GOT3 (cell line): ENCODE results near the gene HIPK3.
"Not testable (repeated sequence)": the region's sequence is repeated elsewhere in the genome, so short reads cannot be mapped to it uniquely, and the experiment has no call there.

ENCODE experiments used
- DNase-seq: peaks from one replicate; lab custom pipeline; 2025; ENCODE audit warnings: mixed read lengths; lab: John Stamatoyannopoulos, UW

The HIPK3 gene

GRCh38 chr11:33259869-33260268 is 2.7 kb downstream of the HIPK3 start:
- no peak for DNase-seq

- not testable (repeated sequence) for DNase-seq
Observed at GRCh38 chr11:33261350-33261749, 4.2 kb downstream of the HIPK3 start.

GRCh38 chr11:33262011-33262645 is 4.9 kb downstream of the HIPK3 start:
- DNase-seq: no peak

DNA sequence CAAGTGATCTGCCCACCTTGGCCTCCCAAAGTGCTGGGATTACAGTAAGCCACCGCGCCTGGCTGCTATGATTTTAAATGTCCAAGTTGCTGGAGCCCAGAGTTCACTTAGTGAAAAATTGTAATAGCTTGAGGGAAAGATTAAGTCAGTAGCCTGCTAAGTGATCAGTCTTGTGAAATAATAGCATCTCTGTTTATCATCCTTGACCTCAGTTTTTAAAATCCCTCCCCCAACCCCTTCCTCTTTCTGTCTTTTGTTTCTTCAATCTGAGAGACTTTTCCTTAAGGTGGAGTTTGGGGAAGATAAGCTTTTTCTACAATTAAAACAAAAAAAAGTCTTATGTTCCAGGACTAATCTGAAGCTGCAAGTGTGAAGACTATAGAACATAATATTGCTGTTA is 6.4 kb downstream of the HIPK3 start:
- DNase-seq: no peak

- DNase-seq: no peak
Observed at GRCh38 chr11:33264926-33265325, 7.7 kb downstream of the HIPK3 start.

DNA sequence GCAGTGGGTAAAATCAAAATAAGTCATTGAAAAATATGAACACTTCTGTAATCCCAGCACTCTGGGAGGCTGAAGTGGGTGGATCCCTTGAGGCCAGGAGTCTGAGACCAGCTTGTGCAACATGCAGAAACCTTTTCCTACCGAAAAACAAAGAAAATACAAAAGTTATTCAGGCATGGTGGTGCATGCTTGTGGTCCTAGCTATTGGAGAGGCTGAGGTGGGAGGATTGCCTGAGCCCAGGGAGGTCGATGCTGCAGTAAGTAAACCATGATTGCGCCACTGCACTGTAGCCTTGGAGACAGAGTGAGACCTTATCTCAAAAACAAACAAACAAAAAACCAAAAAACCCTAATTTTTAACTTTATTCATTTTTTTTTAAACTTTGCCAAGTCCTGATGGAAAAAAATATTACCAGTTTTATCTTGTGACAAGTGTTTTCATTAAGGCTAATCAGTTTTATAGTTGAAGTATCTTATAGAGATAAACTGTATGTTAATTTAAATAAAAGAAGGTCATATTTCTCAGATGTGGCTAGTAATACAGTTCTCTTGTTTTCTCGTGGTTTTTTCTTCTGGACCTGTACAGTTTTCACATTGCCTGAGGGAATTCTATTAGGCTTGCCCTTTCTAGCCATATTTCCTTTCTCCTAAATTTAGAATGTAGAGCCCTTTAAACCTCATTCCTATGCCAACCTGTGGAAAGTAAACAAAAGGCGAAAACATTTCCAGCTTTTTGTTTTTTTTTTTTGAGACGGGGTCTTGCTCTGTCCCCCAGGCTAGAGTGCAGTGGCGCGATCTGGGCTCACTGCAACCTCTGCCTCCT is 9.4 kb downstream of the HIPK3 start:
- DNase-seq: no peak

- no peak for DNase-seq
Observed at GRCh38 chr11:33268945-33269540, 11.9 kb downstream of the HIPK3 start.

GRCh38 chr11:33269822-33270221 is 12.6 kb downstream of the HIPK3 start:
- DNase-seq: no peak

- DNase-seq: no peak
Observed at GRCh38 chr11:33271059-33271458, 13.9 kb downstream of the HIPK3 start.

DNA sequence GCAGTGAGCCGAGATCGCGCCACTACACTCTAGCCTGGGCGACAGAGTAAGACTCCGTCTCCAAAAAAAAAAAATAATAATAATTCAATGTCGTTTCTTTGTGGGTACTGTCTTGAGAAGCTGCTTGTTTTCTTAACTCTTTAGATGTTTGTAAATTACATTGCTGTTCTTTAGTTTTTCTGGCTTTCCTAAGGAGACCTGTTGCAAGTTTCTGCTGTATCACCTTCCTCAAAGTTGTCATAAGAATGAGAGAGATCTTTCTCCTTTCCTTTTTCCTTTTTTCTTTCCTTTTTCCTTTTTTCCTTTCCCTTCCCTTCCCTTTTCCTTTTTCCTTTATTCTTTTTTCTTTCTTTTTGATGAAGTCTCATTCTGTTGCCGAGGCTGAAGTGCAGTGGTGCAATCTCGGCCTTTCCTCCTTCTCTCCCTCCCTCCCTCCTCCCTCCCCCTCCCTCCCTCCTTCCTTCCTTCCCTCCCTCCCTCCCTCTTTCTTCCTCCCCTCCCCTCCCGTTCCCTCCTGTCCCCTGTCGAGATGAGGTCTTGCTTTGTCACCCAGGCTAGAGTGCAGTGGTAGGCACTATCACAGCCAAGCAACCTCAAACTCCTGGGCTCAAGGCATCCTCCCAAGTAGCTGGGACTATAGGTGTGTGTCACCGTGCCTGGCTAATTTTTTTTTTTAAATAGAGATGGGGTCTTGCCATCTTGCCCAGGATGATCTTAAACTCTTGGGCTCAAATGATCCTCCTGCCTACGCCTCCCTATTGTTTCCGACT is 15.3 kb downstream of the HIPK3 start:
- DNase-seq: no peak

GRCh38 chr11:33273656-33274055 is 16.5 kb downstream of the HIPK3 start:
- DNase-seq: no peak

GRCh38 chr11:33280411-33280810 is 23.2 kb downstream of the HIPK3 start:
- DNase-seq: no peak

- no peak for DNase-seq
Observed at GRCh38 chr11:33281758-33282157, 24.6 kb downstream of the HIPK3 start.

- no peak for DNase-seq
Observed at GRCh38 chr11:33284818-33285217, 27.6 kb downstream of the HIPK3 start.

GRCh38 chr11:33290319-33290718 is 33.1 kb downstream of the HIPK3 start:
- no peak for DNase-seq

DNA sequence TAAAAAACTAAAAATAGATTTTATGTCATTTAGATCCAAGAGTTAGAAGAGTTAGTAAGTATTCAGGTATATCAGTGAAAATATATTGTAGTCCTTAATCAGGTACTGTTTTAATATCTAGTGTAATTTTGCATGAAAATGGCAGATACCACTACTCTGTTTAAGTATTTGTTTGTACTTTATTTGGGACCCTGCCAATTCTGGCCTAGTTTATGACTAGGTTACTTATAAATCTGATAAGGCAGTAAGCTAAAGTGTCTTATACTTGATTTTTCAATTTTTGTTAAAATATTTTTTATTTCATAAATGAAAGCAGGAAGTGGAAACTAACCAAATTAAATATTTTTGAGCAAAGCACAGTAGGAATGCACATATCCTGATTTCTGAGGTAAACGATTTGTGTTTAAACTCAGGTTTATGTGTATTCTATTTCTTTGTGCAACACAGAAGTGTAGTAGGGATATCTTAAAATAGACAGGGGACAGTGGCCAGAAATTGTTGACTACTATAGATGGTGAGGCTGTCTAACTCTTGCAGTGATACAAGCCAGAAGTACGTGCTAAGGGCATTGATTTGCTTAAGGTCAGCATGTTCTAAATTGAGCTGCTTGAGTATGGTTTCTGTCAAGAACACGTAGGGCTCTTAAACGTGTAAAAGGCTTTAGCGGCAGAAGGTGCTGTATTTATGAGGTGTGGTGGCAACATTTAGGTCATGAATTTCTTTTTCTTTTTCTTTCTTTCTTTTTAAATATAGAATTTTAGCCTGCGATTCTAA is 34.0 kb downstream of the HIPK3 start:
- DNase-seq: no peak

DNA sequence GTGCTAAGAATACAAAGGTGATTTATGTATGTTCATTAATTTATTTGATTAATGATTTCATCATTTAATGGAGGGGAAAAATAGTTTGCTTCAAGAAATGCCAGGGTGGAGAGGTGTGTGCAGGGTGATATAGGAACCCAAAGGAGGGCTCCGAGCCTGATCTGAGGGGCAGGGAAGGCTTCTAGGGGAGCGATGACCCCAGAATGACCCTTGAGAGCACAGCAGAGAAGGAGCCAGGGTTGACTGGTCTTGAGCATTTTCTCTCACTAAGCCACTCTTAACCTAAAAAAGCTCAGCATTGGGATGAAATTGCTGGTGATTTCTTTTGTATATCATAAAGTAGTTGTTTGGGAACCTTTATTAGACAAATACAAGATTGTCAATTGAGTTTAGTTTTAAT is 35.1 kb downstream of the HIPK3 start:
- DNase-seq: no peak

- DNase-seq: no peak
Observed at GRCh38 chr11:33294224-33294623, 37.0 kb downstream of the HIPK3 start.

DNA sequence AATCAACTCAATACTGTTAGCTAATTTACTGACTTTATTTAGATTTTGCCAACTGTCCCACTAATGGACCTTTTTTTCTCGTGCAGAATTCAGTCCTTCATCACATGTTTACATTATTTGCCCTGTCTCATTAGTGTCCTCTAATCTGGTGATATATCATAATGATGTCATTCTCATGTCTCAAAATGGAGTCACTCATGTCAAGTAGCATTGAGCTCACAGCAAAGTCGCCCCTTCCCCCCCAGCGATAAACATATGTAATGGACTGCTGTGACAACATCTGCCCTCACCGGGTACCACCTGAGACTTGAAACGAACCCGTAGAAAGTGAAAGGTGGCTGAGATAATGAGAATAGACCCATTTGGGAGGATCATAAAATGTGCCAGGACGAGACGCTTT is 37.6 kb downstream of the HIPK3 start:
- no peak for DNase-seq

DNA sequence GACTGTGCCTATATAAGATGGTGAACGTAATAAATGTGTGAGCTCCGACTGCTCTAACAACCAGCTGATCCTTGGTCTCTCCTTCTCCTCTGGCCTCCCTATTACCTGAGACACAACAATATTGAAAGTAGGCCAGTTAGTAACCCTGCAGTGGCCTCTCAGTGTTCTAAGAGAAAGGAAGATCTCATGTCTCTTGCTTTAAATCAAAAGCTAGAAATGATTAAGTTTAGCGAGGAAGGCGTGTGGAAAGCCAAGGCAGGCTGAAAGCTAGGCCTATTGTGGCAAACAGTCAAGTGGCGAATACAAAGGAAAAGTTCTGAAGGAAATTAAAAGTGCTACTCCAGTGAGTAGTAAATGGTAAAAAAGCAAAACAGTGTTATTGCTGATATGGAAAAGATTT is 39.5 kb downstream of the HIPK3 start:
- DNase-seq: no peak

DNA sequence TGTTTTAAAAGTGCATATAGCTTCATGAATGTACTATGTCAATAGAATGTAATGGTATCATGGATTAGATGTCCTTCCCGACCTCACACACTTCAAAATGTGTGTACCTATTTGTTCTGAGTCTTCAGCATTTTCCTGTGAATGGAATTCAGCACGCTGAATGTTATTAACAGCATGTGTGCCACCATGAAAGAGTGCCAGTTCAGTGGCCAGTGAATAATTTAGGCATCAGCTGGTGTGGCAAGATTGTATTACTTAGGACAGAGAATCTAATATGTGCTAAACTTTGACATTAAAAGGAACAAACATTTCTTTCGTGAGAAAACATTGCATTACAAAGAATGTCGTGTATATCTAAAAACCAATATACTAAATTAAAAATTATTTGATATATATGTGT is 46.4 kb downstream of the HIPK3 start:
- no peak for DNase-seq

GRCh38 chr11:33306821-33307220 is 49.6 kb downstream of the HIPK3 start:
- not testable (repeated sequence) for DNase-seq
